ENCODE results near the gene CD69. TPM values are rescaled to one million over a fixed set of nuclear protein-coding genes. Genes with fewer than 3 reads are reported as not detected.
A peak's percentile ranks its signal among the peaks of the same experiment; 100 is the strongest.

The CD69 gene
- total RNA-seq = 4.6 TPM

GRCh38 chr12:9760699-9761418 lies at the start of gene CD69:
Gene CD69, minus strand, starts transcription at chr12:9760901. Its CDS starts 81 bp downstream, at chr12:9760820.
- DNase-seq = no peak

GRCh38 chr12:9809866-9810265 lies 49.2 kb upstream of the CD69 start:
- no peak for DNase-seq

DNA sequence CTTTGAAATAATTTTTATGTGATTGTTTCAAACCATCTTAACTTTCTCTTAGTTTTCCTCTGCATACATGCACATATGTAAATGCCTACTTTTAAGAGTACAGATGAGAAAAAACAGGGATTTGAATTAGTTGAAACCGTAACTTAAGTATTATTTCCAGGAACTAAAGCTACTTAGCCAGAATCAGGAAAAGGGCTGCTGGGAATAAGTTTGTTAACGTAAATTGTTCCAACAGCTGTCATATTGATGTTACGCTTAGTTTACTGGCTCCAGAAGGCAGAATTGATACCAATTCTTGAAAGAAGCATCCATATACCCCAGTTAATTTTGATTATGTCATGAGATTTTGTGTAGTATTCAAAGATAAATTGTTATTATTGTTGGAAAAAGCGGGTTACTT lies 48.6 kb upstream of the CD69 start:
- peak; percentile 66 for DNase-seq

- no peak for DNase-seq
Measured at GRCh38 chr12:9808504-9808903, 47.8 kb upstream of the CD69 start.

DNA sequence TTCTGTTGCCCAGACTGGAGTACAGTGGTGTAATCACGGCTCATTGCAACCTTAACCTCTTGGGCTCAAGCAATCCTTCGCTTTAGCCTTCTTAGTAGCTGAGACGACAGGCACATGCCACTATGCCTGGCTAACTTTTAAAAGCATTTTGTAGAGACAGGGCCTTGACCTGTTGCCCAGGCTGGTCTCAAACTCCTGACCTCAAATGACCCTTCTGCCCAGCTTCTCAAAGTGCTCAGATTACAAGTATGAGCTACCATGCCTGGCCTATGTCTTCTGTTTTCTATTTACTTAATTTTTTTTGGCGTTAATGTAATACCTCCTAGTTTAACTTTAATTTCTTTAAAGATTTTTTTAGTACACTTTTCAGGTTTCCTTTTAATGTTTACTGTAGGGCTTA lies 46.0 kb upstream of the CD69 start:
- DNase-seq = no peak

GRCh38 chr12:9805883-9806282 lies 45.2 kb upstream of the CD69 start:
- no peak for DNase-seq

- no peak for DNase-seq
Measured at GRCh38 chr12:9799961-9800360, 39.3 kb upstream of the CD69 start.

DNA sequence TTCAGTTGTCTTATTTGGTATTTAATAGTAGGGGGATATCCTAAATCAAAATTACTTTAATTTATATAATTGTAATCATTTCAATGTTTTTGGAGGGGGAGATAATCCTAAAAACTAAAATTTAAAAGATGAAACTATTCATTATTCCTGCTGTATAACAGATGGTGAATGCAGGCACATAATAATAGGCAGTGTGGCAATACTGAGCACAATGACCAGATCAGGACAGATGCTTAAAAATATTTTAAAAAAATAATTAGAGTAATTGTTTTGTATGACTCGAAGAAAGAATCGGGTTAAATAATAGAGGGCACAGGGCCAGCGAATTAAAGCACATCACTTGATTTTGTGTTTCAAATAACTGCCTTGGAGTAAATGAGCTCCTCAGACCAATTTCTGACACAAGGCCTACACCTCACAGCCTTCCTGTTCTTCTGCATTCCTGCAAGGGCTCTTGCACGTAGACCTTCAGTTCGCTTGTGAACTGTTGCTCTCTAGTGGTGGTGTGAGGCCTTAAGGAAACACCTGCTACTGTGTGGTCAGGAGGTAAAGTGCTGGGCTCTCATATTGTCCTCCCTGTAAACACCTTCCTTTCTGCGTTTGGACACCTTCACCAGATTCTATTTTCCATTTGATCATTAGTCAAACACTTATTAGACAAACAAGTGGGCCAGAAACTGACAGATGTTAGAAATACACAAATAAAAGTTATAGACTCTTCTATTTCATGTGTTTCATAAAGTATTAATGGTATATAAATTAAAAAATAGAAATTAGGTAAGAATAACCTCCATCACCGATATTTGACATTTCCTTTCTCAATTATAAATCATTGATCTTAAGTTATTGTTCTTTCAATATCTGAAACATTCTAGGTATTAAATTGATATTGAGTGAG lies 37.3 kb upstream of the CD69 start:
- DNase-seq = peak; percentile 56

- DNase-seq = no peak
Measured at GRCh38 chr12:9796971-9797370, 36.3 kb upstream of the CD69 start.

- no peak for DNase-seq
Measured at GRCh38 chr12:9796346-9796745, 35.6 kb upstream of the CD69 start.

DNA sequence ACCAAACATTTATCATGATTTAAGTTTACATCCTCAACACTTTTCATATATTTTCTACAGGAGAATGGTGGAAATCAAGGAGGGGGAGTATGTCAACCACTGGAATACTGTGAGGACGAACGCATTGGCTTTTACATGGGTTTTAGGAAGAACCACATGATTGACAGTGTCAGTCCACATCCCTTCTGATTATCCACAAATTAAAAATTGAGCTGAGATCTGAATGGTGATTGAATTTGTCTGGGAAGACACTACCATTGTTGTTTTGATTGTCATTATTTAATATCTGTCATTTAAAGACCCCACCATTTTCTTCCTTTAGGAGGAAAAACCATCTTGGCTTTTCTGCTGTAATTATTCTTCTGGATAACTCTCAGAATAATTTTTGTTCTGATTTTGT lies 35.2 kb upstream of the CD69 start:
- no peak for DNase-seq

DNA sequence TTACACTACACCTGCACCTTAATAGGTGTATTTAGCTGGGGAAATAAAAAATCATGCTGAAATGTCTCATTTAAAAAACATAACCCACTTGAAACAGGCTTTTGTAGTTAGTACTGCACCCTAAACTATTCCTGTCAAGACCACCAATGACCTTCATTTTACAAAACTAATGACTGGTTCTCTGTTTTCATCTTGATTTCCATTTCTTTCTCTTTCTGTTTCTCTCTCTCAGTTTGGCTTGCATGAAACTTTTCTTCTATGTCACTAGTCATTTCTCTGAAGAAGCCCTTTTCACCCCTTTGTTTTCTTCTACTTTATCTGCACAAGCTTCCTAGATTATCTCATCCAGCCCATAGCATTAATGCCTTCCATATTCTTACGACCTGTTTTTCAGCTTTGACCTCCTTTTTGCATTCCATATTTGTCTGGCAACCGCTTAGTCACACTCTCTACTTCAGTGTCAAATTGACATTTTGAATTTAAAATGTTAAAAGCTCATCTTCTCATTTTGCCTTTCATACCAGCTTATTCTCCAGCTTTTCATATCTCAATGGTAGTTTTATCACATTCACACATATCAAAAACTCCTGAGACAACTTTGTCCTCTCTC lies 33.9 kb upstream of the CD69 start:
- DNase-seq = no peak

DNA sequence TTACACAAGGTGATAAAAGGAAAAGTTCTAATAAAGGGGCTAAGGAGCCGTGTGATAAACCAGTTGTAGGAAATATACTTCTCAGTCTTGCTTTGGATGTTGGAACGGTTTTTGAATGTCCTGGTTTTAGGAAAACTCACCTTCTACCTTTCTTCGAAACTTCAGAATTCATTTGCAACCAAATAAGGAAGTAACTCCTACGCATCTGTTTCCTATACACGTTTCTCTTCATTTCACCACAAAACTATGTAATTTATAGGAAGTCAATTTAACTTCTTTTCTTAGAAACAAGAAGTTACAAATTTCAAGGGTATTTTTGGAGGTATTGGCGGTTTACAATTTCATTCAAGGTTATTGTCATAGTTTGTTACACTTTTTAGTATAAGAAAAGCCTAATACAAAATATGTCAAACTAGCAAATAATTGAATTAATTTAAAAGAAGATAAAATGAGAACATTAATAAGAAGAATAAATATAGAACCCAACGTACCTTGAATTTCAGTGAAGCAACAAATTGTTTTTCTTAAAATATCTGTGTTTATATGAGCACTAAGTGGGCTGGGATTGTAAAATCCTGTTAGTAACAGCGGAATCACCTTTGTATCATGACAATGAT lies 33.2 kb upstream of the CD69 start:
- DNase-seq = no peak

DNA sequence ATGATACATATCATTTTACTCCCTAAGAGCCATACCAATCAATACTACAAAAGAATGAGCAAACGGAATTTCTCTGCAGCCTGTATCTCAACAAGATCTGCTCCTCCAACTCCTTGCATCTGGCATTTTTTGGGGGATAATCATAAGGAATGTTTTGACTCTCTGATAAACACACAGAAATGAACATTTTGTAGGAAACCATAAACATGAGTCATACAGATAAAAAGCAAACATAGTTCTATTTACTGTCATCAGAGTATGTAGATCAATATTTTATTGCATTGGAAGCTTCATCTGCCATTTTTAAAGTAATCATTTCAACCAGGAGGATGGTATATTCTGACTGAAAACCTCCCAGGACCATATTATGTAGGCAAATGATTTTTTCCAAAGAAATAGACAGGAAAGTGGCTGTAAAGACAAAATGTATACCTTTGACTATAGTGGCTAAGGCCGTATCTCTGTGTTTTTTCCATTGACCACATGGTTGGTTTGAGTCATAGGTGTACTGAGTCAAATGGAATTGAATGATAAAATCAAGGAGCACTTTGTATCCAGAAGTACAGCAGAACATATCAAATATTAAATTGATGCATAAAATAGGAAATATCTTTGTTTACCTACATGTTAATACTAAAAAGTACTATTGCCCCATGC lies 32.4 kb upstream of the CD69 start:
- no peak for DNase-seq

DNA sequence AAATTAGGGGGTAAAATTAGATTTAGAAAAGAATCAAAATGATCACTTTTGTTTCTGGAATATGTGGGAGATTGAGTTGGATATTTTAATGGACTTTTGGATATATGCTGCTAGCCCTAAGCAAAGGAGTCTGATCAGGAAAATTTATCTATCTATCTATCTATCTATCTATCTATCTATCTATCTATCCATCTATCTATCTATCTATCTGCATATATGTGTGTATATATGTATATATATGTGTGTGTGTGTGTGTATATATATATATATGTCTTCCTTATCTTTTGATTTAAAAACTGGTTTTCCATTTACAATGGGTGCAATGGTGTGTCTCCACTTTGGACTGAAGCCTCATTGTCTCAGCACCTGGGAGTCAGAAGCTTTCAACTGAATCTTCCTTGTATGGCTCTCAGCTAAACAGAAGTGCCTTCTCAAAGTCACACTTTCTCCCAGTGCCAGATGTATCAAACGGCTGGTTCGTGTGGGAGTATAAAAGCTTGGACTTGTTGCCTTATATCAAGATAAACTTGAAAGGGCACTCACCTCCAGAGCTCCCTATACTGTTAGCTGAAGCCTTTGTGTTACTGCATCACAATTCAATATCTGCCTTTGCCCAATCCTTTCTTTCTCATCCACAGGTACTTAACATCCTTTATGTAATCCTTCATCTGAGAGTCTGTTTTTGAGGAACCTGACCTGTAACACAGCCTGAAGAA lies 31.6 kb upstream of the CD69 start:
- no peak for DNase-seq

- no peak for DNase-seq
Measured at GRCh38 chr12:9786726-9787717, 26.3 kb upstream of the CD69 start.

DNA sequence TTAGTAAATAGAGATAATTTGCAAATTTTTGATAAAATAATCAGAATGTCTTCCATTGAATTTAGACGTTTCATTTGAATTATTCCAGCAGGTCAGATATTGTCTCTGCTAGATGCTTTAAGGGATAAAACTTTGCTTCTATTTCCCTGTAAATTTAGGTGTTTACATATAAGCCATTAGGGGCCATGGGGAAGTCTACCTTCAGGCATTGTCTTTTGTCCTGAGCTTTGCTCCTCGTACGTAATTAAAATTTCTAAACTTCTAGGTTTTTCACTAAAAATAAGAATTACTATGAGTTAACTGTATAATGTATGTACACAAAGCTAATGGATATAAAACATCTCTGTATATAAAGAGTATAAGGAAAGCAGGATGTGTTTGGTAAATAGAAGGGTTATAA lies 24.1 kb upstream of the CD69 start:
- no peak for DNase-seq

GRCh38 chr12:9784326-9784725 lies 23.6 kb upstream of the CD69 start:
- no peak for DNase-seq

DNA sequence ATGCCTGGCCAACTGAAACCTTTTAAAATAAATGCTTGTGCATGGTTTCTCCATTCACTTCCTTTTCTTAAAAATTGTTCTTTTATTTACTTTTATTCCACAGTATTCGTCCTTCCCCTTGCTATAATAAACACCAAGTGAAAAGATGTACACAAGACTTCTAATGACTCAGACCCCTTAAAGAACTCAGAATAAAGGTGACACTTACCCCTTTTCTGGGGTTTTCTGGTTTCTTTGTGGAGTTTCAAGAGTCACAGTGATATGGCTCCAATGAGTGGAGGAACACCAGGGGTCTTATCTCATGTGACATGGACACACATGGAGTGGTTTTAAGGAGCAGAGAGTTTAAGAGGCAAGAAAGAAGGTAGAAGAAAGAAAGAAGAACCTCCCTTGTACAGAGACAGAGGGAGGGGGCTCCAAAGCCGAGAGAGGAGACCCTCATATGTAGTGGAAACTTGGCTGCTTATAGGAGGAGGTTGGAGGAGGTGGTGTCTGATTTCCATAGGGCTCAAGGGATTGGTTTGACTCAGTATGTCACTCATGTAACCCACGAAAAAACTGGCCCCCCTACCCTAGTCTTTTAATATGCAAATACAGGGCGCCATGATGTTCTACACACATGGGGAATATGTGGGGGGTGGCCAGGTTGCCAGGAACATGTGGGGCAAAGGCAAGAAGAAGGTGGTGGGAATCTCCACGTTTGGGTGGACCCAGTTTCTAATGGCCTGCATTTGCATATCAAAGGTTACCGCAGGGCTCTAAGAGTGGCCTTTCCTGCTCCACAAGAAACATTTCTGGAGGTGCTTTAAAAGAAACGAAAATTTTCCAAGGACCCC lies 22.1 kb upstream of the CD69 start:
- DNase-seq = no peak
